HUES64 (cell line): ENCODE results near the gene TRPM8.

Experiments used
- H3K27ac ChIP-seq: 2 replicates; pipeline ENCODE4 v1.7.0; 2013; ENCODE audit warnings: low read depth, low read length, inconsistent platforms
- H3K27me3 ChIP-seq: 2 replicates; pipeline ENCODE4 v1.6.1; 2013; ENCODE audit warnings: mild to moderate bottlenecking, low read length; ENCODE audit not compliant: insufficient read depth
- H3K36me3 ChIP-seq: 2 replicates; pipeline ENCODE4 v1.6.1; 2013; ENCODE audit warnings: mild to moderate bottlenecking, low read length; ENCODE audit not compliant: insufficient read depth
- H3K4me1 ChIP-seq: 2 replicates; pipeline ENCODE4 v1.6.1; 2013; ENCODE audit warnings: mild to moderate bottlenecking, low read length, moderate library complexity; ENCODE audit not compliant: insufficient read depth
- H3K4me3 ChIP-seq: 2 replicates; pipeline ENCODE4 v1.5.1; 2013; ENCODE audit warnings: mild to moderate bottlenecking, low read length, moderate library complexity
- H3K9ac ChIP-seq: 2 replicates; pipeline ENCODE4 v1.6.1; 2013; ENCODE audit warnings: mild to moderate bottlenecking, low read depth, low read length
- H3K9me3 ChIP-seq: 2 replicates; pipeline ENCODE4 v1.6.1; 2013; ENCODE audit warnings: low read depth, low read length; ENCODE audit not compliant: insufficient read depth
- WGBS: fragments of 150-250, 120-280 bp; methylation state at CpG from one replicate; pipeline ENCODE4 v1.1.7; 2013; ENCODE audit warnings: missing lambda C conversion rate; 5-methylcytosine and 5-hydroxymethylcytosine counted together

TRPM8 gene

GRCh38 chr2:233989221-233989858, 72.2 kb downstream of the TRPM8 start:
- H3K9ac ChIP-seq: no peak overlapping the region
- H3K27me3 ChIP-seq: no peaks in the 10 kb centered on the region
- peaks cover 12% of the 10 kb centered on the region for H3K9me3 ChIP-seq
- H3K36me3 ChIP-seq: no peaks in the 10 kb centered on the region
- 94% methylated on average over 13 of the region's 13 CpGs for WGBS
- H3K4me1 ChIP-seq: no peaks in the 10 kb centered on the region
- H3K4me3 ChIP-seq: no peak overlapping the region
- H3K27ac ChIP-seq: no peak overlapping the region

- Histone ChIP-seq H3K9me3 (peaks cover 12% of the 10 kb centered on the region), H3K4me3 (no peak overlapping the region), H3K9ac (no peak overlapping the region), H3K36me3 (no peaks in the 10 kb centered on the region), H3K27me3 (no peaks in the 10 kb centered on the region), H3K27ac (no peak overlapping the region), H3K4me1 (no peaks in the 10 kb centered on the region)
- 88% methylated on average over 5 of the region's 6 CpGs for WGBS
Observed at GRCh38 chr2:233990261-233990798, 73.2 kb downstream of the TRPM8 start.

- Histone ChIP-seq H3K36me3 (no peaks in the 10 kb centered on the region), H3K27me3 (no peaks in the 10 kb centered on the region)
Observed at GRCh38 chr2:233991196-233991595, 74.0 kb downstream of the TRPM8 start.

GRCh38 chr2:233992513-233993217, 75.5 kb downstream of the TRPM8 start:
- H3K4me1 ChIP-seq: no peaks in the 10 kb centered on the region
- H3K9me3 ChIP-seq: peaks cover 12% of the 10 kb centered on the region
- H3K9ac ChIP-seq: no peak overlapping the region
- 95% methylated on average over 7 of the region's 7 CpGs for WGBS
- H3K4me3 ChIP-seq: no peak overlapping the region
- H3K27me3 ChIP-seq: no peaks in the 10 kb centered on the region
- H3K27ac ChIP-seq: no peak overlapping the region
- H3K36me3 ChIP-seq: no peaks in the 10 kb centered on the region

More at GRCh38 chr2:233991196-233991595, 74.0 kb downstream of the TRPM8 start:
- H3K9ac ChIP-seq: no peak overlapping the region
- H3K9me3 ChIP-seq: peaks cover 12% of the 10 kb centered on the region
- H3K4me3 ChIP-seq: no peak overlapping the region
- WGBS: 95% methylated on average over 7 of the region's 7 CpGs
- no peaks in the 10 kb centered on the region for H3K4me1 ChIP-seq
- no peak overlapping the region for H3K27ac ChIP-seq

GRCh38 chr2:233993461-233993860, 76.3 kb downstream of the TRPM8 start:
- H3K36me3 ChIP-seq: no peaks in the 10 kb centered on the region
- no peaks in the 10 kb centered on the region for H3K27me3 ChIP-seq
- H3K9ac ChIP-seq: no peak overlapping the region
- no peak overlapping the region for H3K4me3 ChIP-seq
- H3K27ac ChIP-seq: no peak overlapping the region
- H3K9me3 ChIP-seq: peaks cover 12% of the 10 kb centered on the region
- no peaks in the 10 kb centered on the region for H3K4me1 ChIP-seq
- WGBS: 96% methylated on average over 1 of the region's 1 CpG

- Histone ChIP-seq H3K36me3 (no peaks in the 10 kb centered on the region), H3K27ac (no peak overlapping the region), H3K4me3 (no peak overlapping the region), H3K27me3 (no peaks in the 10 kb centered on the region), H3K4me1 (no peaks in the 10 kb centered on the region), H3K9ac (no peak overlapping the region), H3K9me3 (peaks cover 12% of the 10 kb centered on the region)
- WGBS: 82% methylated on average over 5 of the region's 5 CpGs
Observed at GRCh38 chr2:233994151-233994550, 77.0 kb downstream of the TRPM8 start.

GRCh38 chr2:233996000-233996399, 78.8 kb downstream of the TRPM8 start:
- H3K9ac ChIP-seq: no peak overlapping the region
- WGBS: 95% methylated on average over 5 of the region's 5 CpGs
- no peaks in the 10 kb centered on the region for H3K36me3 ChIP-seq

GRCh38 chr2:233996461-233996860, 79.3 kb downstream of the TRPM8 start:
- Histone ChIP-seq H3K36me3 (no peaks in the 10 kb centered on the region), H3K4me1 (no peaks in the 10 kb centered on the region), H3K4me3 (no peak overlapping the region), H3K27ac (no peak overlapping the region), H3K27me3 (no peaks in the 10 kb centered on the region), H3K9me3 (peaks cover 12% of the 10 kb centered on the region), H3K9ac (no peak overlapping the region)
- WGBS: 97% methylated on average over 5 of the region's 5 CpGs

More at GRCh38 chr2:233996000-233996399, 78.8 kb downstream of the TRPM8 start:
- H3K9me3 ChIP-seq: peaks cover 12% of the 10 kb centered on the region
- no peak overlapping the region for H3K27ac ChIP-seq
- no peak overlapping the region for H3K4me3 ChIP-seq
- no peaks in the 10 kb centered on the region for H3K4me1 ChIP-seq
- no peaks in the 10 kb centered on the region for H3K27me3 ChIP-seq

GRCh38 chr2:233997707-233998106, 80.5 kb downstream of the TRPM8 start:
- H3K9ac ChIP-seq: no peak overlapping the region
- WGBS: 98% methylated on average over 1 of the region's 1 CpG
- H3K4me3 ChIP-seq: no peak overlapping the region
- H3K9me3 ChIP-seq: peaks cover 6% of the 10 kb centered on the region
- H3K36me3 ChIP-seq: no peaks in the 10 kb centered on the region
- no peaks in the 10 kb centered on the region for H3K27me3 ChIP-seq
- H3K4me1 ChIP-seq: no peaks in the 10 kb centered on the region
- no peak overlapping the region for H3K27ac ChIP-seq

GRCh38 chr2:233999182-233999581, 82.0 kb downstream of the TRPM8 start:
- H3K4me1 ChIP-seq: peaks cover 2% of the 10 kb centered on the region; the same call in 1 of the 2 replicates

GRCh38 chr2:234001380-234002160, 84.4 kb downstream of the TRPM8 start:
- WGBS: 95% methylated on average over 5 of the region's 8 CpGs
- H3K27ac ChIP-seq: no peak overlapping the region
- H3K9me3 ChIP-seq: no peaks in the 10 kb centered on the region

More at GRCh38 chr2:233999182-233999581, 82.0 kb downstream of the TRPM8 start:
- no peaks in the 10 kb centered on the region for H3K9me3 ChIP-seq
- H3K27ac ChIP-seq: no peak overlapping the region
- no peaks in the 10 kb centered on the region for H3K27me3 ChIP-seq
- H3K9ac ChIP-seq: no peak overlapping the region
- WGBS: 83% methylated on average over 10 of the region's 10 CpGs
- H3K4me3 ChIP-seq: no peak overlapping the region
- no peaks in the 10 kb centered on the region for H3K36me3 ChIP-seq

More at GRCh38 chr2:234001380-234002160, 84.4 kb downstream of the TRPM8 start:
- Histone ChIP-seq H3K27me3 (no peaks in the 10 kb centered on the region), H3K36me3 (no peaks in the 10 kb centered on the region), H3K9ac (no peak overlapping the region), H3K4me1 (peaks cover 11% of the 10 kb centered on the region; the same call in 1 of the 2 replicates), H3K4me3 (no peak overlapping the region)
